Neural cell (in vitro differentiated cells): ENCODE results near the gene HSPB3. TPM values are rescaled to one million over a fixed set of nuclear protein-coding genes. Genes with fewer than 3 reads are reported as not detected.

Source experiments
- H2AFZ ChIP-seq: fragments of 200-600, 300-800 bp; sonication (generic), shearing (Covaris generic); 2 replicates; pipeline ENCODE4 v1.6.0; 2014; ENCODE audit warnings: low read depth, mild to moderate bottlenecking, antibody characterized with exemption, low read length, moderate library complexity
- H3F3A ChIP-seq: fragments of 200-600 bp; shearing (Covaris generic); 2 replicates; pipeline ENCODE4 v1.6.1; 2016; ENCODE audit warnings: mild to moderate bottlenecking, moderate library complexity, mixed read lengths, antibody characterized with exemption, low read length; ENCODE audit not compliant: insufficient read depth, poor library complexity, severe bottlenecking
- H3K27ac ChIP-seq: fragments of 200-600, 300-800 bp; sonication (generic), shearing (Covaris generic); 2 replicates; pipeline ENCODE4 v1.5.1; 2014; ENCODE audit warnings: mild to moderate bottlenecking, low read length, moderate library complexity
- H3K27me3 ChIP-seq: fragments of 300-800, 200-600 bp; sonication (generic), shearing (Covaris generic); 2 replicates; pipeline ENCODE4 v1.6.0; 2014; ENCODE audit warnings: mild to moderate bottlenecking, low read depth, low read length, moderate library complexity; ENCODE audit not compliant: insufficient read depth
- H3K36me3 ChIP-seq: fragments of 300-800, 200-600 bp; sonication (generic), shearing (Covaris generic); 2 replicates; pipeline ENCODE4 v1.5.1; 2014; ENCODE audit warnings: mild to moderate bottlenecking, antibody characterized with exemption, low read length, moderate library complexity; ENCODE audit not compliant: insufficient read depth
- H3K4me2 ChIP-seq: fragments of 300-800, 200-600 bp; sonication (generic), shearing (Covaris generic); 2 replicates; pipeline ENCODE4 v1.6.0; 2014; ENCODE audit warnings: mild to moderate bottlenecking, low read length
- H3K4me3 ChIP-seq: fragments of 300-800, 200-600 bp; sonication (generic), shearing (Covaris generic); 2 replicates; pipeline ENCODE4 v1.5.1; 2014; ENCODE audit warnings: mild to moderate bottlenecking, low read length, moderate library complexity
- H3K79me2 ChIP-seq: fragments of 200-600 bp; shearing (Covaris generic); replicated peaks from 2 replicates; pipeline ENCODE4 v1.6.0; 2014; ENCODE audit warnings: mild to moderate bottlenecking, low read length, moderate library complexity; ENCODE audit not compliant: insufficient read depth
- H3K9ac ChIP-seq: fragments of 300-800, 200-600 bp; sonication (generic), shearing (Covaris generic); 2 replicates; pipeline ENCODE4 v1.6.1; 2016; ENCODE audit warnings: mild to moderate bottlenecking, low read length, mixed read lengths
- H3K9me2 ChIP-seq: fragments of 200-600 bp; shearing (Covaris generic); 2 replicates; pipeline ENCODE4 v1.6.1; 2016; ENCODE audit warnings: mild to moderate bottlenecking, low read length, mixed read lengths; ENCODE audit not compliant: insufficient read depth
- H3K9me3 ChIP-seq: fragments of 200-600, 300-800 bp; sonication (generic), shearing (Covaris generic); 2 replicates; pipeline ENCODE4 v1.6.1; 2016; ENCODE audit warnings: mild to moderate bottlenecking, mixed run types, low read length, moderate library complexity, mixed read lengths
- H4K20me1 ChIP-seq: fragments of 200-600 bp; shearing (Covaris generic); 2 replicates; pipeline ENCODE4 v1.6.1; 2016; ENCODE audit warnings: mild to moderate bottlenecking, mixed run types; ENCODE audit not compliant: insufficient read depth
- EP300 ChIP-seq: fragments of 450-650 bp; conservative IDR thresholded peaks from 2 replicates; pipeline ENCODE4 v1.6.1; 2014; ENCODE audit warnings: antibody characterized with exemption, mild to moderate bottlenecking, moderate library complexity; ENCODE audit not compliant: poor library complexity, severe bottlenecking
- EZH2 ChIP-seq: fragments of 200-600, 300-800 bp; shearing (Covaris generic), sonication (generic); IDR thresholded peaks from 2 replicates; pipeline ENCODE4 v1.6.1; 2014; ENCODE audit warnings: antibody characterized with exemption, low read length, borderline replicate concordance, mild to moderate bottlenecking; ENCODE audit not compliant: insufficient read depth, poor library complexity, severe bottlenecking
- MXI1 ChIP-seq: fragments of 450-650 bp; conservative IDR thresholded peaks from 2 replicates; pipeline ENCODE4 v1.6.1; 2014; ENCODE audit warnings: antibody characterized with exemption, mild to moderate bottlenecking; ENCODE audit not compliant: poor library complexity, severe bottlenecking
- POLR2AphosphoS5 ChIP-seq: IDR thresholded peaks from 2 replicates; pipeline ENCODE4 v1.6.1; 2012
- RAD21 ChIP-seq: fragments of 450-650 bp; conservative IDR thresholded peaks from 2 replicates; pipeline ENCODE4 v1.6.1; 2014; ENCODE audit warnings: antibody characterized with exemption, mild to moderate bottlenecking, moderate library complexity
- SMC3 ChIP-seq: fragments of 450-650 bp; conservative IDR thresholded peaks from 2 replicates; pipeline ENCODE4 v1.6.1; 2014; ENCODE audit warnings: antibody characterized with exemption, mild to moderate bottlenecking, moderate library complexity; ENCODE audit not compliant: poor library complexity
- TAF1 ChIP-seq: IDR thresholded peaks from 2 replicates; pipeline ENCODE4 v1.6.1; 2012; ENCODE audit warnings: low read depth
- polyA plus RNA-seq: library from polyadenylated mRNA; depleted of rRNA; stranded (reverse); fragments of >200 nt; gene quantifications from 2 replicates; pipeline ENCODE4 v1.2.3, GENCODE V29; 2014
- TF ChIP-seq, protein P1 (sequence below): IDR thresholded peaks from 2 replicates; pipeline ENCODE4 v1.6.1; 2012; ENCODE audit warnings: borderline replicate concordance
- TF ChIP-seq, protein P2 (sequence below): fragments of 450-650 bp; IDR thresholded peaks from 2 replicates; pipeline ENCODE4 v1.5.1; 2014; ENCODE audit warnings: antibody characterized with exemption, mild to moderate bottlenecking, moderate library complexity; ENCODE audit not compliant: poor library complexity, severe bottlenecking

Gene HSPB3
- polyA plus RNA-seq, 1 donor from 2014 or later = not detected

DNA sequence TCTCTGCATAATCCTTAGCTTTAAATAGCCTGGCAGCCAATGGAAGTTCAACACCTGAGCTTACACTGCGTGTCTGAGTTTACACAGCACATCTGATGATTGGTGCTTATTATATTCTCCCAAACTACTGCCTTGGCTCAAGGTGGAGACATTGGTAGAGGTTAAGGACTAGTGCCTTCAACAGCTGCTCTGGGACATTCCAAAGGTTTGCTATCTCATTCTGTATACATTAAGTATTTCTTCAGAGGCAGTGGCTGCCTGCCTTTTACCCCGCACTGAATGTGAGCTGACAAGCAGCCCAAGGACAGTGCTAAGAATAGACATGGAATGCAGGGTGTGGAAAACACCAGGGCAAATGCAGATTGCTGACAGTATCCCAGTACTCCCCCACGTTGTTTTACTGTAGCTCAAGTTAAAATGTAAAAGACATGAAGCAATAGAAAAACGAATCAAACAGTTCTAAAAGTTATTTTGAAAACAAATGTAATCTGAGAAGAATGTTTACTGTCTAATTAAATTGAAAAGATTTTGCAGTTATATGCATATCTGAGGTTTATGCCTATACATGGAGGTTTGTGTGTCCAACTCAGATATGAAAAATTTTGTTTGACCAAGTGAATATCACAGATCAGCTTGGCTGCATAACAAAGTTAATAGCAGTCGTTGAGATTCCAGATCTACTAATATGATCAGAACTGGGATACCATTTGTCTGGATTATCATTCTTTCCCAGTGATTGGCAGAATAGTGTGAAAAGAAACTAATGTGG is 1.8 kb downstream of the HSPB3 start:
- TF ChIP-seq, protein P1, sequence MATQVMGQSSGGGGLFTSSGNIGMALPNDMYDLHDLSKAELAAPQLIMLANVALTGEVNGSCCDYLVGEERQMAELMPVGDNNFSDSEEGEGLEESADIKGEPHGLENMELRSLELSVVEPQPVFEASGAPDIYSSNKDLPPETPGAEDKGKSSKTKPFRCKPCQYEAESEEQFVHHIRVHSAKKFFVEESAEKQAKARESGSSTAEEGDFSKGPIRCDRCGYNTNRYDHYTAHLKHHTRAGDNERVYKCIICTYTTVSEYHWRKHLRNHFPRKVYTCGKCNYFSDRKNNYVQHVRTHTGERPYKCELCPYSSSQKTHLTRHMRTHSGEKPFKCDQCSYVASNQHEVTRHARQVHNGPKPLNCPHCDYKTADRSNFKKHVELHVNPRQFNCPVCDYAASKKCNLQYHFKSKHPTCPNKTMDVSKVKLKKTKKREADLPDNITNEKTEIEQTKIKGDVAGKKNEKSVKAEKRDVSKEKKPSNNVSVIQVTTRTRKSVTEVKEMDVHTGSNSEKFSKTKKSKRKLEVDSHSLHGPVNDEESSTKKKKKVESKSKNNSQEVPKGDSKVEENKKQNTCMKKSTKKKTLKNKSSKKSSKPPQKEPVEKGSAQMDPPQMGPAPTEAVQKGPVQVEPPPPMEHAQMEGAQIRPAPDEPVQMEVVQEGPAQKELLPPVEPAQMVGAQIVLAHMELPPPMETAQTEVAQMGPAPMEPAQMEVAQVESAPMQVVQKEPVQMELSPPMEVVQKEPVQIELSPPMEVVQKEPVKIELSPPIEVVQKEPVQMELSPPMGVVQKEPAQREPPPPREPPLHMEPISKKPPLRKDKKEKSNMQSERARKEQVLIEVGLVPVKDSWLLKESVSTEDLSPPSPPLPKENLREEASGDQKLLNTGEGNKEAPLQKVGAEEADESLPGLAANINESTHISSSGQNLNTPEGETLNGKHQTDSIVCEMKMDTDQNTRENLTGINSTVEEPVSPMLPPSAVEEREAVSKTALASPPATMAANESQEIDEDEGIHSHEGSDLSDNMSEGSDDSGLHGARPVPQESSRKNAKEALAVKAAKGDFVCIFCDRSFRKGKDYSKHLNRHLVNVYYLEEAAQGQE = no peak
- TF ChIP-seq RAD21 = no peak
- TF ChIP-seq TAF1 = no peak
- no peak for TF ChIP-seq SMC3
- TF ChIP-seq MXI1 = no peak
- no peak for TF ChIP-seq POLR2AphosphoS5
- TF ChIP-seq, protein P2, sequence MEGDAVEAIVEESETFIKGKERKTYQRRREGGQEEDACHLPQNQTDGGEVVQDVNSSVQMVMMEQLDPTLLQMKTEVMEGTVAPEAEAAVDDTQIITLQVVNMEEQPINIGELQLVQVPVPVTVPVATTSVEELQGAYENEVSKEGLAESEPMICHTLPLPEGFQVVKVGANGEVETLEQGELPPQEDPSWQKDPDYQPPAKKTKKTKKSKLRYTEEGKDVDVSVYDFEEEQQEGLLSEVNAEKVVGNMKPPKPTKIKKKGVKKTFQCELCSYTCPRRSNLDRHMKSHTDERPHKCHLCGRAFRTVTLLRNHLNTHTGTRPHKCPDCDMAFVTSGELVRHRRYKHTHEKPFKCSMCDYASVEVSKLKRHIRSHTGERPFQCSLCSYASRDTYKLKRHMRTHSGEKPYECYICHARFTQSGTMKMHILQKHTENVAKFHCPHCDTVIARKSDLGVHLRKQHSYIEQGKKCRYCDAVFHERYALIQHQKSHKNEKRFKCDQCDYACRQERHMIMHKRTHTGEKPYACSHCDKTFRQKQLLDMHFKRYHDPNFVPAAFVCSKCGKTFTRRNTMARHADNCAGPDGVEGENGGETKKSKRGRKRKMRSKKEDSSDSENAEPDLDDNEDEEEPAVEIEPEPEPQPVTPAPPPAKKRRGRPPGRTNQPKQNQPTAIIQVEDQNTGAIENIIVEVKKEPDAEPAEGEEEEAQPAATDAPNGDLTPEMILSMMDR = no peak
- TF ChIP-seq EZH2 = no peak
- TF ChIP-seq EP300 = no peak
- H2AFZ ChIP-seq = no peak overlapping the region
- no peaks in the 10 kb centered on the region for H4K20me1 ChIP-seq
- H3K36me3 ChIP-seq = no peaks in the 10 kb centered on the region
- H3K9ac ChIP-seq = no peak overlapping the region
- no peaks in the 10 kb centered on the region for H3K9me3 ChIP-seq
- no peak overlapping the region for H3K4me3 ChIP-seq
- no peaks in the 10 kb centered on the region for H3K9me2 ChIP-seq
- no peak overlapping the region for H3K27ac ChIP-seq
- no peaks in the 10 kb centered on the region for H3K27me3 ChIP-seq
- H3F3A ChIP-seq = no peaks in the 10 kb centered on the region
- H3K79me2 ChIP-seq = no peaks in the 10 kb centered on the region
- H3K4me2 ChIP-seq = no peak overlapping the region

DNA sequence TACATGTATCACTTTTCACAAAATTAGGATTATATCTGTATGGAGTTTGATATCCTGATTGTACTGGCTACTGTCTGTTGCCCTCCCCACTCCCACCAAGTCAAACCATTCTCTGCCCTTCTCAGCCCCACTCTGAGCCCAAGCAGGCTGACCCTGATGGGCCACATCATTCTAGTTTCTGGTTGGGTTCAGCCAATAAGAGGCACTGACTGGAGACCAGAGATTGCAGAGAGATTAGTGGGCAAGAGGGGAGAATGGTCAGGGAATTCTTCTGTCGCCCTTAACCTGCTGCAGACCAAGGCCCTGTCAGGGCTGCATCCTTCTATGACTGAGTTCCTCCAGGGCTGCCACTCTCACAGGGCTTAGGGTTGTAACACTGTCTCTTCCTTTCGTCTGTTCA is 2.7 kb downstream of the HSPB3 start:
- no peak overlapping the region for H3K4me3 ChIP-seq
- no peaks in the 10 kb centered on the region for H3K79me2 ChIP-seq
- no peak overlapping the region for H3K27ac ChIP-seq
- H3K4me2 ChIP-seq = no peak overlapping the region
- no peaks in the 10 kb centered on the region for H3K9me3 ChIP-seq
- no peaks in the 10 kb centered on the region for H3F3A ChIP-seq
- no peak overlapping the region for H3K9ac ChIP-seq
- no peaks in the 10 kb centered on the region for H3K36me3 ChIP-seq
- H2AFZ ChIP-seq = no peak overlapping the region
- TF ChIP-seq, protein P2 = no peak
- TF ChIP-seq POLR2AphosphoS5 (no peak), MXI1 (no peak), TAF1 (no peak), EZH2 (no peak), EP300 (no peak), RAD21 (no peak), SMC3 (no peak)
- TF ChIP-seq, protein P1 = no peak
- no peaks in the 10 kb centered on the region for H3K9me2 ChIP-seq
- no peaks in the 10 kb centered on the region for H3K27me3 ChIP-seq
- H4K20me1 ChIP-seq = no peaks in the 10 kb centered on the region
